SK-N-SH treated with all-trans-retinoic acid at 6 μM for 48 hours (cell line): ENCODE results near the gene EDA.

ENCODE experiments used
- ATAC-seq: fragments of 200-7000 bp; cut with Tn5 transposase; 3 replicates; pipeline ENCODE4 v1.9.1; 2020; ENCODE audit warnings: mild to moderate bottlenecking, moderate library complexity
- ARNTL ChIP-seq: fragments of 450-650 bp; formaldehyde crosslinking; IDR thresholded peaks from 2 replicates; pipeline ENCODE4 v1.5.0; 2020; ENCODE audit warnings: low read depth, mild to moderate bottlenecking, moderate library complexity, borderline replicate concordance
- BACH2 ChIP-seq: fragments of 250-450 bp; sonication (Bioruptor Pico); IDR thresholded peaks from 2 replicates; pipeline ENCODE4 v1.9.0; 2021; ENCODE audit warnings: mild to moderate bottlenecking, borderline replicate concordance
- CSDC2 ChIP-seq: fragments of 250-450 bp; sonication (Bioruptor Pico); IDR thresholded peaks from 2 replicates; pipeline ENCODE4 v1.5.0; 2020; ENCODE audit warnings: mild to moderate bottlenecking, moderate library complexity
- ESRRG ChIP-seq: fragments of 250-450 bp; sonication (Bioruptor Pico); IDR thresholded peaks from 2 replicates; pipeline ENCODE4 v1.6.1; 2021; ENCODE audit warnings: mild to moderate bottlenecking
- GLIS3 ChIP-seq: fragments of 250-450 bp; sonication (Bioruptor Pico); IDR thresholded peaks from 2 replicates; pipeline ENCODE4 v1.5.0; 2020; ENCODE audit warnings: mild to moderate bottlenecking, moderate library complexity
- ISL1 ChIP-seq: fragments of 250-450 bp; sonication (Bioruptor Pico); IDR thresholded peaks from 2 replicates; pipeline ENCODE4 v2.1.2; 2022; ENCODE audit warnings: mild to moderate bottlenecking, moderate library complexity
- OSR1 ChIP-seq: fragments of 250-450 bp; sonication (Bioruptor Pico); IDR thresholded peaks from 2 replicates; pipeline ENCODE4 v1.8.0; 2022; ENCODE audit warnings: moderate library complexity, mild to moderate bottlenecking, inconsistent platforms
- PPARA ChIP-seq: fragments of 250-450 bp; sonication (Bioruptor Pico); IDR thresholded peaks from 2 replicates; pipeline ENCODE4 v1.5.0; 2020; ENCODE audit warnings: mild to moderate bottlenecking, borderline replicate concordance
- RARB ChIP-seq: fragments of 250-450 bp; sonication (Bioruptor Pico); IDR thresholded peaks from 2 replicates; pipeline ENCODE4 v1.8.0; 2021; ENCODE audit warnings: mild to moderate bottlenecking, moderate library complexity
- SNAI2 ChIP-seq: fragments of 250-450 bp; sonication (Bioruptor Pico); IDR thresholded peaks from 2 replicates; pipeline ENCODE4 v1.5.0; 2020; ENCODE audit warnings: mild to moderate bottlenecking, moderate library complexity
- TCF4 ChIP-seq: fragments of 250-450 bp; sonication (Bioruptor Pico); IDR thresholded peaks from 2 replicates; pipeline ENCODE4 v1.8.0; 2021; ENCODE audit warnings: mild to moderate bottlenecking, moderate library complexity, borderline replicate concordance
- TOX ChIP-seq: fragments of 250-450 bp; sonication (Bioruptor Pico); IDR thresholded peaks from 2 replicates; pipeline ENCODE4 v1.8.0; 2021; ENCODE audit warnings: mild to moderate bottlenecking, moderate library complexity, borderline replicate concordance
- TSHZ2 ChIP-seq: fragments of 250-450 bp; sonication (Bioruptor Pico); IDR thresholded peaks from 2 replicates; pipeline ENCODE4 v1.5.0; 2020; ENCODE audit warnings: mild to moderate bottlenecking, moderate library complexity
- ZC3H10 ChIP-seq: fragments of 250-450 bp; sonication (Bioruptor Pico); IDR thresholded peaks from 2 replicates; pipeline ENCODE4 v1.5.1; 2021; ENCODE audit warnings: mild to moderate bottlenecking, moderate library complexity
- ZFP3 ChIP-seq: fragments of 250-450 bp; sonication (Bioruptor Pico); IDR thresholded peaks from 2 replicates; pipeline ENCODE4 v1.5.0; 2020; ENCODE audit warnings: mild to moderate bottlenecking, moderate library complexity
- ZFP30 ChIP-seq: fragments of 450-650 bp; formaldehyde crosslinking; IDR thresholded peaks from 2 replicates; pipeline ENCODE4 v1.5.0; 2022; ENCODE audit warnings: mild to moderate bottlenecking, moderate library complexity
- ZNF565 ChIP-seq: fragments of 450-650 bp; formaldehyde crosslinking; conservative IDR thresholded peaks from 2 replicates; pipeline ENCODE4 v1.5.0; 2020; ENCODE audit warnings: low read depth, mild to moderate bottlenecking, moderate library complexity
- ZNF70 ChIP-seq: fragments of 450-650 bp; formaldehyde crosslinking; IDR thresholded peaks from 2 replicates; pipeline ENCODE4 v1.5.0; 2020; ENCODE audit warnings: mild to moderate bottlenecking, moderate library complexity
- ZNF8 ChIP-seq: fragments of 450-650 bp; formaldehyde crosslinking; IDR thresholded peaks from 2 replicates; pipeline ENCODE4 v1.5.0; 2020; ENCODE audit warnings: mild to moderate bottlenecking, moderate library complexity
- TF ChIP-seq, protein P1 (sequence below): fragments of 250-450 bp; sonication (Bioruptor Pico); IDR thresholded peaks from 2 replicates; pipeline ENCODE4 v1.5.1; 2020; ENCODE audit warnings: low read depth, mild to moderate bottlenecking, moderate library complexity
- TF ChIP-seq, protein P2 (sequence below): fragments of 250-450 bp; sonication (Bioruptor Pico); IDR thresholded peaks from 2 replicates; pipeline ENCODE4 v1.8.0; 2021; ENCODE audit warnings: low read depth, mild to moderate bottlenecking, moderate library complexity, borderline replicate concordance
- TF ChIP-seq, protein P3 (sequence below): fragments of 250-450 bp; sonication (Bioruptor Pico); IDR thresholded peaks from 2 replicates; pipeline ENCODE4 v1.5.1; 2021; ENCODE audit warnings: mild to moderate bottlenecking, moderate library complexity

EDA gene

GRCh38 chrX:69987691-69988090 is 371.8 kb downstream of the EDA start:
- ATAC-seq = no peak
- TF ChIP-seq, protein P1, sequence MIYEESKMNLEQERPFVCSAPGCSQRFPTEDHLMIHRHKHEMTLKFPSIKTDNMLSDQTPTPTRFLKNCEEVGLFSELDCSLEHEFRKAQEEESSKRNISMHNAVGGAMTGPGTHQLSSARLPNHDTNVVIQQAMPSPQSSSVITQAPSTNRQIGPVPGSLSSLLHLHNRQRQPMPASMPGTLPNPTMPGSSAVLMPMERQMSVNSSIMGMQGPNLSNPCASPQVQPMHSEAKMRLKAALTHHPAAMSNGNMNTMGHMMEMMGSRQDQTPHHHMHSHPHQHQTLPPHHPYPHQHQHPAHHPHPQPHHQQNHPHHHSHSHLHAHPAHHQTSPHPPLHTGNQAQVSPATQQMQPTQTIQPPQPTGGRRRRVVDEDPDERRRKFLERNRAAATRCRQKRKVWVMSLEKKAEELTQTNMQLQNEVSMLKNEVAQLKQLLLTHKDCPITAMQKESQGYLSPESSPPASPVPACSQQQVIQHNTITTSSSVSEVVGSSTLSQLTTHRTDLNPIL (CRISPR knock-in tag) = no peak
- TF ChIP-seq PPARA (CRISPR knock-in tag) (no peak), TCF4 (CRISPR knock-in tag) (no peak), TSHZ2 (CRISPR knock-in tag) (no peak), BACH2 (CRISPR knock-in tag) (no peak), TOX (CRISPR knock-in tag) (no peak)
- TF ChIP-seq, all 23 proteins: peak for 0

DNA sequence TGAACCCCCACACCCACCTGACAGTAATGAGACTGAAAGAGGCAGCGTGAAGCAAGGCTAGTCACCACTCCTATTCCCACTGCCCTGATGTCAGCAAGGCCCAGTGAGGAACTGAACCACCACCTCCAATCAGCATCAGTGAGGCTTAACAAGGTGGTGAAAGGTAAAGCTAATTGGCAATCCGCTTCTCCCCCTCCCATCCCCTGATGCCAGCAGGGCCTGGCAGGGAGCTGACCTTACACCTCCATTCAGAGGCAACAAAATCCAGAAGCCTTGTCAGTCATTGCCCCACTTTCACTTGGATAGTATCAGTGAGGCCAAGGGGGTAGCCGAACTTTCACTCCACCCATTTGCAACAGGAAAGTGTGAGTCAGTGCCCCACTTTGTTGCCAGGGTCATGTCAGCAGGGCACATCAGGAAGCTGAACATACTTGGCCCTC is 373.1 kb downstream of the EDA start:
- ATAC-seq = no peak
- TF ChIP-seq, protein P2, sequence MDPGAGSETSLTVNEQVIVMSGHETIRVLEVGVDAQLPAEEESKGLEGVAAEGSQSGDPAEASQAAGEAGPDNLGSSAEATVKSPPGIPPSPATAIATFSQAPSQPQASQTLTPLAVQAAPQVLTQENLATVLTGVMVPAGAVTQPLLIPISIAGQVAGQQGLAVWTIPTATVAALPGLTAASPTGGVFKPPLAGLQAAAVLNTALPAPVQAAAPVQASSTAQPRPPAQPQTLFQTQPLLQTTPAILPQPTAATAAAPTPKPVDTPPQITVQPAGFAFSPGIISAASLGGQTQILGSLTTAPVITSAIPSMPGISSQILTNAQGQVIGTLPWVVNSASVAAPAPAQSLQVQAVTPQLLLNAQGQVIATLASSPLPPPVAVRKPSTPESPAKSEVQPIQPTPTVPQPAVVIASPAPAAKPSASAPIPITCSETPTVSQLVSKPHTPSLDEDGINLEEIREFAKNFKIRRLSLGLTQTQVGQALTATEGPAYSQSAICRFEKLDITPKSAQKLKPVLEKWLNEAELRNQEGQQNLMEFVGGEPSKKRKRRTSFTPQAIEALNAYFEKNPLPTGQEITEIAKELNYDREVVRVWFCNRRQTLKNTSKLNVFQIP (CRISPR knock-in tag) = no peak
- TF ChIP-seq OSR1 (CRISPR knock-in tag) (no peak), PPARA (CRISPR knock-in tag) (no peak), ZNF70 (CRISPR knock-in tag) (no peak), ARNTL (no peak), GLIS3 (CRISPR knock-in tag) (no peak), TCF4 (CRISPR knock-in tag) (no peak), CSDC2 (CRISPR knock-in tag) (no peak), SNAI2 (CRISPR knock-in tag) (no peak), ZNF8 (CRISPR knock-in tag) (no peak), ZNF565 (no peak), ISL1 (no peak), BACH2 (CRISPR knock-in tag) (no peak), ESRRG (CRISPR knock-in tag) (no peak), ZFP3 (no peak), ZC3H10 (CRISPR knock-in tag) (no peak), ZFP30 (CRISPR knock-in tag) (no peak)
- TF ChIP-seq, protein P1 (CRISPR knock-in tag) = no peak

DNA sequence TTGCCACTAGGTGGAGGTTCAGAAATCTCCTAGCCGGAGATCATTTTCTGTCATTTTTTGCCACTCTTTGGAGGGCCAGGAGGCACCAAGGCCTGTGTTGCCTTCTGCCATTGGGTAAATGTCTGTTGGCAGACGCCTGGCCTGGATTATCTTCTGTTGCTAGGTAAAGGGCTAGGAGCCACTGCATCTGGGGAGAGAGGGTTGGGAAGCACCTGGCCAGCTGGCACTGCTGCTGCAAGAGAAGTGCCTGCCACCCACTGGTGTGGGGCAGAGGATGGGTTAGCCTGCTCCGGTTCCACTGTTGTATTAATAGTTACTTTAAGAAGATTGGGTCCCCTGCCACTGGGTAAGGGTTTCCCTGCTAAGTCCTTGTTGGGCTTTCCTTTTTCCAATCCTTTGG is 375.8 kb downstream of the EDA start:
- no peak for ATAC-seq
- TF ChIP-seq TOX (CRISPR knock-in tag) = no peak
- TF ChIP-seq BACH2 (CRISPR knock-in tag) = no peak
- TF ChIP-seq ZFP30 (CRISPR knock-in tag) = no peak
- no peak for TF ChIP-seq OSR1 (CRISPR knock-in tag)
- no peak for TF ChIP-seq ZNF8 (CRISPR knock-in tag)
- no peak for TF ChIP-seq ZFP3
- TF ChIP-seq ISL1 = no peak
- TF ChIP-seq RARB (CRISPR knock-in tag) = no peak
- no peak for TF ChIP-seq ZNF70 (CRISPR knock-in tag)
- TF ChIP-seq TCF4 (CRISPR knock-in tag) = no peak
- no peak for TF ChIP-seq ARNTL
- TF ChIP-seq, protein P3, sequence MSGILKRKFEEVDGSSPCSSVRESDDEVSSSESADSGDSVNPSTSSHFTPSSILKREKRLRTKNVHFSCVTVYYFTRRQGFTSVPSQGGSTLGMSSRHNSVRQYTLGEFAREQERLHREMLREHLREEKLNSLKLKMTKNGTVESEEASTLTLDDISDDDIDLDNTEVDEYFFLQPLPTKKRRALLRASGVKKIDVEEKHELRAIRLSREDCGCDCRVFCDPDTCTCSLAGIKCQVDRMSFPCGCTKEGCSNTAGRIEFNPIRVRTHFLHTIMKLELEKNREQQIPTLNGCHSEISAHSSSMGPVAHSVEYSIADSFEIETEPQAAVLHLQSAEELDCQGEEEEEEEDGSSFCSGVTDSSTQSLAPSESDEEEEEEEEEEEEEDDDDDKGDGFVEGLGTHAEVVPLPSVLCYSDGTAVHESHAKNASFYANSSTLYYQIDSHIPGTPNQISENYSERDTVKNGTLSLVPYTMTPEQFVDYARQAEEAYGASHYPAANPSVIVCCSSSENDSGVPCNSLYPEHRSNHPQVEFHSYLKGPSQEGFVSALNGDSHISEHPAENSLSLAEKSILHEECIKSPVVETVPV (CRISPR knock-in tag) = no peak
